Neural progenitor cell (in vitro differentiated cells): Measurements from ENCODE around the gene BCL7B. TPM values are rescaled to one million over a fixed set of nuclear protein-coding genes. Genes with fewer than 3 reads are reported as not detected.

ENCODE experiments used
- DNase-seq: peaks from one replicate; pipeline ENCODE4 v3.0.0-alpha.2; 2016; ENCODE audit warnings: low spot score
- H2AFZ ChIP-seq: fragments of 200-600 bp; sonication (generic); replicated peaks from 2 replicates; pipeline ENCODE4 v1.6.1; 2016; ENCODE audit warnings: antibody characterized with exemption
- H3F3A ChIP-seq: fragments of 200-600 bp; sonication (generic); 2 replicates; pipeline ENCODE4 v1.6.1; 2016; ENCODE audit warnings: antibody characterized with exemption, low read depth
- H3K27ac ChIP-seq: fragments of 200-600 bp; sonication (generic); 2 replicates; pipeline ENCODE4 v1.5.1; 2016; ENCODE audit warnings: mild to moderate bottlenecking
- H3K27me3 ChIP-seq: fragments of 200-600 bp; sonication (generic); 2 replicates; pipeline ENCODE4 v1.6.1; 2016; ENCODE audit warnings: mild to moderate bottlenecking, moderate library complexity
- H3K36me3 ChIP-seq: fragments of 200-600 bp; sonication (generic); 2 replicates; pipeline ENCODE4 v1.5.1; 2016
- H3K4me1 ChIP-seq: fragments of 200-600 bp; sonication (generic); 2 replicates; pipeline ENCODE4 v1.6.1; 2016; ENCODE audit warnings: mixed run types
- H3K4me2 ChIP-seq: fragments of 200-600 bp; sonication (generic); 2 replicates; pipeline ENCODE4 v1.6.1; 2016
- H3K4me3 ChIP-seq: fragments of 200-600 bp; sonication (generic); 2 replicates; pipeline ENCODE4 v1.5.1; 2016
- H3K79me2 ChIP-seq: fragments of 200-600 bp; sonication (generic); 2 replicates; pipeline ENCODE4 v1.6.1; 2016; ENCODE audit warnings: low read depth
- H3K9ac ChIP-seq: fragments of 200-600 bp; sonication (generic); 2 replicates; pipeline ENCODE4 v1.6.1; 2016
- H3K9me3 ChIP-seq: fragments of 200-600 bp; sonication (generic); 2 replicates; pipeline ENCODE4 v1.5.1; 2016; ENCODE audit warnings: low read depth
- H4K20me1 ChIP-seq: fragments of 200-600 bp; sonication (generic); 2 replicates; pipeline ENCODE4 v1.6.1; 2016; ENCODE audit warnings: low read depth
- H3K27ac Mint-ChIP-seq: 3 replicates; pipeline ENCODE4 v1.8.0; 2021; ENCODE audit warnings: mixed read lengths
- H3K27me3 Mint-ChIP-seq: 2 replicates; pipeline ENCODE4 v1.8.0; 2022; ENCODE audit warnings: low read depth, mild to moderate bottlenecking, inconsistent platforms, moderate library complexity, mixed read lengths; ENCODE audit not compliant: insufficient read depth
- H3K36me3 Mint-ChIP-seq: 3 replicates; pipeline ENCODE4 v1.8.0; 2021; ENCODE audit warnings: mixed read lengths
- H3K4me1 Mint-ChIP-seq: 3 replicates; pipeline ENCODE4 v1.8.0; 2021; ENCODE audit warnings: mixed read lengths
- H3K4me3 Mint-ChIP-seq: 3 replicates; pipeline ENCODE4 v1.8.0; 2021; ENCODE audit warnings: mild to moderate bottlenecking, moderate library complexity, mixed read lengths
- H3K9me3 Mint-ChIP-seq: 3 replicates; pipeline ENCODE4 v1.8.0; 2020; ENCODE audit warnings: mixed read lengths
- EZH2 ChIP-seq: fragments of 200-600 bp; sonication (generic); IDR thresholded peaks from 2 replicates; pipeline ENCODE4 v1.6.1; 2017; ENCODE audit warnings: antibody characterized with exemption, mild to moderate bottlenecking, moderate library complexity
- EZH2phosphoT487 ChIP-seq: fragments of 200-600 bp; sonication (generic); IDR thresholded peaks from 2 replicates; pipeline ENCODE4 v1.6.1; 2017; ENCODE audit warnings: antibody characterized with exemption
- total RNA-seq: library from RNA; depleted of rRNA; stranded (reverse); fragments of >200 nt; gene quantifications from 2 replicates; pipeline ENCODE4 v1.2.3, GENCODE V29; 2015; ENCODE audit warnings: low replicate concordance
- TF ChIP-seq, protein P1 (sequence below): fragments of 200-600 bp; sonication (generic); IDR thresholded peaks from 2 replicates; pipeline ENCODE4 v1.5.1; 2017; ENCODE audit warnings: antibody characterized with exemption, mild to moderate bottlenecking

Gene BCL7B
- total RNA-seq, 1 donor from 2014 or later = 10.4 TPM

DNA sequence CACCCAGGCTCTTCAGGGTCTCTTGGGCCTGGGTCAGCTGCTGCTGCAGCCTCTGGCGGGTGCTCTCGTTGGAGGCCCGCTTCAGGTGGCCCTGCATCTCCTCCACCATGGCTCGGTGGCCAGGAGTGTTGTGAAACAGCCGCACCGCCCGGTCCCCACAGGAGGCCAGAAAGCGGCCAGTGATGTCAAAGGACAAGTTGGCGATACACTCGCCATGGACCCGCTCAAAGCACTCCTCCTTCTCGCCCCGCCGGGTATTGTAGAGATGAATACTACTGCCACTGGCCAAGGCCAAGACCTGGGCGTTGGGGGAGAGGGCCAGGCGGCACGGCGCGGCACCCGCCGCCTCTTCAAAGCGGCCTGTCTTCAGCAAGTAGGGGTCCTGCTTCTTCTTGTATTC lies 13.0 kb upstream of the BCL7B start:
- Histone ChIP-seq H3K4me3 (no peak overlapping the region), H3K9me3 (no peaks in the 10 kb centered on the region), H3K27me3 (peaks cover 6% of the 10 kb centered on the region), H3F3A (peaks cover 20% of the 10 kb centered on the region), H2AFZ (no peak overlapping the region), H3K27ac (no peak overlapping the region), H3K9ac (no peak overlapping the region), H3K36me3 (no peaks in the 10 kb centered on the region), H3K4me2 (no peak overlapping the region), H4K20me1 (peaks cover 4% of the 10 kb centered on the region), H3K79me2 (peaks cover 2% of the 10 kb centered on the region), H3K4me1 (no peaks in the 10 kb centered on the region)
- no peak for DNase-seq
- Mint-ChIP-seq H3K9me3 (no peaks in the 10 kb centered on the region), H3K27ac (no peak overlapping the region), H3K4me1 (peaks cover 3% of the 10 kb centered on the region), H3K4me3 (no peak overlapping the region), H3K27me3 (peaks cover 4% of the 10 kb centered on the region), H3K36me3 (peaks cover 20% of the 10 kb centered on the region)
- TF ChIP-seq EZH2phosphoT487 = no peak
- TF ChIP-seq, protein P1, sequence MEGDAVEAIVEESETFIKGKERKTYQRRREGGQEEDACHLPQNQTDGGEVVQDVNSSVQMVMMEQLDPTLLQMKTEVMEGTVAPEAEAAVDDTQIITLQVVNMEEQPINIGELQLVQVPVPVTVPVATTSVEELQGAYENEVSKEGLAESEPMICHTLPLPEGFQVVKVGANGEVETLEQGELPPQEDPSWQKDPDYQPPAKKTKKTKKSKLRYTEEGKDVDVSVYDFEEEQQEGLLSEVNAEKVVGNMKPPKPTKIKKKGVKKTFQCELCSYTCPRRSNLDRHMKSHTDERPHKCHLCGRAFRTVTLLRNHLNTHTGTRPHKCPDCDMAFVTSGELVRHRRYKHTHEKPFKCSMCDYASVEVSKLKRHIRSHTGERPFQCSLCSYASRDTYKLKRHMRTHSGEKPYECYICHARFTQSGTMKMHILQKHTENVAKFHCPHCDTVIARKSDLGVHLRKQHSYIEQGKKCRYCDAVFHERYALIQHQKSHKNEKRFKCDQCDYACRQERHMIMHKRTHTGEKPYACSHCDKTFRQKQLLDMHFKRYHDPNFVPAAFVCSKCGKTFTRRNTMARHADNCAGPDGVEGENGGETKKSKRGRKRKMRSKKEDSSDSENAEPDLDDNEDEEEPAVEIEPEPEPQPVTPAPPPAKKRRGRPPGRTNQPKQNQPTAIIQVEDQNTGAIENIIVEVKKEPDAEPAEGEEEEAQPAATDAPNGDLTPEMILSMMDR = no peak
- TF ChIP-seq EZH2 = no peak

DNA sequence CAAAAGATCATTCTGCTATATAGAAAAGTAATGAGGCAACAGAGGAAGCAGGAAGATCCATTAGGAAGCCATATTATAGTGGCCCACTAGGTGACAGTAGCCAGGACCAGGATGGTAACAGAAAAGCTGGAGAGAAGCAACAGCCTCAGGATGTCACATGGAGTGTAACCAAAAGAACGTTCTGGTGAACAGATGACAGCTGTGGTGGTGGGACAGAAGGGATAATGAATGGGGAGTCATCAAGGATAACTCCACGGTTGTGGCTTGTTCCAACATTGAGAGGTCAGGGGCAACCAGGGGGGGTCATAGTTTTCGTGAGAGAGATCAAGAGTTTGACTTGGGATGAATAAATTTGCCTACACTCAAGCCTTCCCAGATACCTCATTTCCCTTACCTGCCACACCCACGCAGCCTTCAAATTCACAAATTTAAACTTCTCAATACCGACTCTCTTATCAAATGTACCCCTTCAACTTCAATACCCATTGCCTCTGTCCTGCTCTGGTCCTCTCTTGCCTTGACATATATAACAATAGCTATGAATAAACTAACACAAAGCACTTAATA lies 11.6 kb upstream of the BCL7B start:
- no peak overlapping the region for H3K4me2 ChIP-seq
- peaks cover 4% of the 10 kb centered on the region for H3K27me3 Mint-ChIP-seq
- H3K4me3 Mint-ChIP-seq = no peak overlapping the region
- H3K4me3 ChIP-seq = no peak overlapping the region
- TF ChIP-seq EZH2 (no peak), EZH2phosphoT487 (no peak)
- TF ChIP-seq, protein P1 = no peak
- no peaks in the 10 kb centered on the region for H3K4me1 ChIP-seq
- no peak for DNase-seq
- peaks cover 6% of the 10 kb centered on the region for H3K27me3 ChIP-seq
- no peak overlapping the region for H2AFZ ChIP-seq
- H3K9me3 Mint-ChIP-seq = no peaks in the 10 kb centered on the region
- H3K4me1 Mint-ChIP-seq = peaks cover 5% of the 10 kb centered on the region
- no peaks in the 10 kb centered on the region for H3K79me2 ChIP-seq
- peaks cover 16% of the 10 kb centered on the region for H3K36me3 Mint-ChIP-seq
- H3F3A ChIP-seq = peaks cover 20% of the 10 kb centered on the region
- no peaks in the 10 kb centered on the region for H3K9me3 ChIP-seq
- H3K27ac ChIP-seq = no peak overlapping the region
- H3K36me3 ChIP-seq = no peaks in the 10 kb centered on the region
- H3K27ac Mint-ChIP-seq = no peak overlapping the region
- H4K20me1 ChIP-seq = peaks cover 3% of the 10 kb centered on the region
- H3K9ac ChIP-seq = no peak overlapping the region

DNA sequence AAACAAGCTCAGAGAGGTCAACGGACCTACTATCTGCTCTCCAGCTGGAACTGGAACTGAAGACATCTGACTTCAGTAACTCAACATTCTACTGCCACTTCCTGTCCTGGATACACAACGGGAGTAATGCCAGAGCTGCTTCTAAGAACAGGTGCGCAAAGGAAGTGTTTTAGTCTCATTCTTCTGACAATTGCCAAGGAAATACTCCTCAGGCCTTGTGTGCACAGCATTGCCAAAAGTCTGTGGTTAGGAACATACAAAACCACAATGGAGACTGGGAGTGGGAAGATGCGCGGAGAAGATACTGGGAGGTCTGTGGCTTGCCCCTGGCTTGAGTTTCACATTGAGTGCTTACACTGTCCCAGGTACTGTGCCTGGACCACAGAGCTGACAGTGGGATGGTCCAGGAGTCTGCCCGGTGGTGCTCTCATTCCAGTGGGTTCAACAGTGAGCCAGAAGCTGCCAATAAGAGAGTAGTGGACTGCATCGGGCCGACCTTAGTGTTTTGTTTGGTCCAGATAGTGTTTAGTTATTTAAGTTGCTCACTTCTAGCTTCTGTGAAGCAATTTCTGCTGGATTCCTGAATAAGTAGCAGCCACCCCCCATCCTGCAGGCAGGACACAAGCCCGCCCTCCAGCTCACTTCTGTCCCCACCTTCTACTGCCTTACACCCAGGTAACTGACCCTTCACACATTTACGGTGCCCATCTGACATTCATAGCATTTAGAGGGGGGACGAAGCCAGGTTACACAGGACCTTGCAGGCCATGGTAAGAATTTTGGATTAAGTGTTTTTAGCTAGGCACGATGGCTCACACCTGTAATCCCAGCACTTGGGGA lies 10.6 kb upstream of the BCL7B start:
- H3K4me3 ChIP-seq = no peak overlapping the region
- Mint-ChIP-seq H3K4me3 (no peak overlapping the region), H3K9me3 (no peaks in the 10 kb centered on the region), H3K27me3 (peaks cover 4% of the 10 kb centered on the region), H3K36me3 (peaks cover 8% of the 10 kb centered on the region), H3K27ac (no peak overlapping the region), H3K4me1 (peaks cover 5% of the 10 kb centered on the region)
- H3K4me1 ChIP-seq = no peaks in the 10 kb centered on the region
- no peak overlapping the region for H3K27ac ChIP-seq
- no peaks in the 10 kb centered on the region for H3K9me3 ChIP-seq
- DNase-seq = no peak
- no peak for TF ChIP-seq EZH2
- TF ChIP-seq, protein P1 = no peak
- no peak for TF ChIP-seq EZH2phosphoT487
- H2AFZ ChIP-seq = no peak overlapping the region
- H3K79me2 ChIP-seq = no peaks in the 10 kb centered on the region
- peaks cover 6% of the 10 kb centered on the region for H3K27me3 ChIP-seq
- peaks cover 3% of the 10 kb centered on the region for H4K20me1 ChIP-seq
- no peaks in the 10 kb centered on the region for H3K36me3 ChIP-seq
- H3K9ac ChIP-seq = no peak overlapping the region
- peaks cover 20% of the 10 kb centered on the region for H3F3A ChIP-seq
- no peak overlapping the region for H3K4me2 ChIP-seq
